ENCODE measurements around the gene CDPF1. TPM values are rescaled to one million over a fixed set of nuclear protein-coding genes. Genes with fewer than 3 reads are reported as not detected.

The CDPF1 gene
- total RNA-seq, 2 experiments from 2014 or later = 11.9 to 12.1 TPM

- no peak overlapping the region for H3K4me3 Mint-ChIP-seq
- POLR2A ChIA-PET = no interaction called here
- intact Hi-C loops (cut with micrococcal nuclease) = no loop called here
Measured at GRCh38 chr22:46214616-46215015, 35.5 kb downstream of the CDPF1 start.

GRCh38 chr22:46214149-46214548, 35.9 kb downstream of the CDPF1 start:
- ATAC-seq = no peak
- H3K4me3 Mint-ChIP-seq = no peak overlapping the region
- POLR2A ChIA-PET = no interaction called here
- H3K27me3 Mint-ChIP-seq = no peaks in the 10 kb centered on the region
- no peak for DNase-seq
- intact Hi-C loops (cut with micrococcal nuclease) = no loop called here
- CTCF ChIA-PET = no interaction called here
- H3K27ac Mint-ChIP-seq = no peak overlapping the region
- no peak for TF ChIP-seq CTCF (IDR thresholded peaks at IDR 0.05)
- H3K9me3 Mint-ChIP-seq = peaks cover 4% of the 10 kb centered on the region
- H3K36me3 Mint-ChIP-seq (ENCODE audit: low read depth) = peaks cover 27% of the 10 kb centered on the region
- peaks cover 5% of the 10 kb centered on the region for H3K4me1 Mint-ChIP-seq (ENCODE audit: low read depth)

More at GRCh38 chr22:46214616-46215015, 35.5 kb downstream of the CDPF1 start:
- Mint-ChIP-seq H3K27me3 (no peaks in the 10 kb centered on the region), H3K4me1 (ENCODE audit: low read depth) (peaks cover 10% of the 10 kb centered on the region), H3K9me3 (no peaks in the 10 kb centered on the region), H3K27ac (no peak overlapping the region), H3K36me3 (ENCODE audit: low read depth) (peaks cover 28% of the 10 kb centered on the region)
- TF ChIP-seq CTCF (IDR thresholded peaks at IDR 0.05) = no peak
- no peak for DNase-seq
- CTCF ChIA-PET = no interaction called here
- no peak for ATAC-seq

GRCh38 chr22:46213052-46213451, 37.0 kb downstream of the CDPF1 start:
- Mint-ChIP-seq H3K4me1 (ENCODE audit: low read depth) (peaks cover 5% of the 10 kb centered on the region), H3K27ac (no peak overlapping the region), H3K36me3 (ENCODE audit: low read depth) (peaks cover 36% of the 10 kb centered on the region), H3K9me3 (peaks cover 10% of the 10 kb centered on the region), H3K4me3 (no peak overlapping the region), H3K27me3 (no peaks in the 10 kb centered on the region)
- CTCF ChIA-PET = no interaction called here
- ATAC-seq (peak; percentile 76), DNase-seq (peak; percentile 37)
- POLR2A ChIA-PET = no interaction called here
- intact Hi-C loops (cut with micrococcal nuclease) = no loop called here
- no peak for TF ChIP-seq CTCF (IDR thresholded peaks at IDR 0.05)

- peaks cover 10% of the 10 kb centered on the region for H3K9me3 Mint-ChIP-seq
- POLR2A ChIA-PET = no interaction called here
- peaks cover 37% of the 10 kb centered on the region for H3K36me3 Mint-ChIP-seq (ENCODE audit: low read depth)
- no peak overlapping the region for H3K4me3 Mint-ChIP-seq
- no peak overlapping the region for H3K27ac Mint-ChIP-seq
- no peak for TF ChIP-seq CTCF (IDR thresholded peaks at IDR 0.05)
- DNase-seq (peak; percentile 12), ATAC-seq (no peak)
- intact Hi-C loops (cut with micrococcal nuclease) = no loop called here
- peaks cover 5% of the 10 kb centered on the region for H3K4me1 Mint-ChIP-seq (ENCODE audit: low read depth)
- H3K27me3 Mint-ChIP-seq = no peaks in the 10 kb centered on the region
- CTCF ChIA-PET = no interaction called here
Measured at GRCh38 chr22:46212195-46212594, 37.9 kb downstream of the CDPF1 start.

- Mint-ChIP-seq H3K9me3 (peaks cover 10% of the 10 kb centered on the region), H3K27me3 (no peaks in the 10 kb centered on the region), H3K4me3 (no peak overlapping the region), H3K27ac (no peak overlapping the region), H3K4me1 (ENCODE audit: low read depth) (peaks cover 5% of the 10 kb centered on the region), H3K36me3 (ENCODE audit: low read depth) (peaks cover 39% of the 10 kb centered on the region)
- POLR2A ChIA-PET = no interaction called here
- ATAC-seq (no peak), DNase-seq (no peak)
- intact Hi-C loops (cut with micrococcal nuclease) = no loop called here
- TF ChIP-seq CTCF (IDR thresholded peaks at IDR 0.05) = no peak
- CTCF ChIA-PET = no interaction called here
Measured at GRCh38 chr22:46209262-46209661, 40.8 kb downstream of the CDPF1 start.

All from activated CD8-positive, alpha-beta T cell treated with anti-CD3 and anti-CD28 coated beads for 36 hours (primary cell).